Measurements from ENCODE around the gene SMG6.
"Not testable (repeated sequence)": the region's sequence is repeated elsewhere in the genome, so short reads cannot be mapped to it uniquely, and the experiment has no call there.

Gene SMG6

DNA sequence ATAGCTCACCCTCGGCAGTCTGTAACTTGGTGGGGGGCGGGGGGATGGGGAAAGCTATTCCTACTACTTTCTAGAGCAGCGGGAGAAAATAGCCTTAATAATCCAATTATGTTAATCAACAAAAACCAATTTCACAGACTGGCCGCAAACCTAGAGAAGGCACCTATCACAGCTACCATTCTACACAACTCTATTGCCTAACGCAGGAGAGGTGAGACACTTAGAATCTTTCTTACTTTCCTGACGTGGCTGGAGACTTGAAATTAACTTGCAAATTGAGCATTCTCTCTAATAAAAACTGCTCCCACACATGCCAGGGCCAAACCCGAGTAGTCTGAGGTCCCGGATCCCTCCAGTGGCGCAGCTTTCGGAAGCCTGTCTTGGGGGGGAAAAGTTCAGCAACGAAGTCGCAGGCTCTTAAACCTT is 794 bp downstream of the SMG6 start:
- DNase-seq: no peak

GRCh38 chr17:2299756-2300155 is 3.8 kb downstream of the SMG6 start:
- DNase-seq: no peak

DNA sequence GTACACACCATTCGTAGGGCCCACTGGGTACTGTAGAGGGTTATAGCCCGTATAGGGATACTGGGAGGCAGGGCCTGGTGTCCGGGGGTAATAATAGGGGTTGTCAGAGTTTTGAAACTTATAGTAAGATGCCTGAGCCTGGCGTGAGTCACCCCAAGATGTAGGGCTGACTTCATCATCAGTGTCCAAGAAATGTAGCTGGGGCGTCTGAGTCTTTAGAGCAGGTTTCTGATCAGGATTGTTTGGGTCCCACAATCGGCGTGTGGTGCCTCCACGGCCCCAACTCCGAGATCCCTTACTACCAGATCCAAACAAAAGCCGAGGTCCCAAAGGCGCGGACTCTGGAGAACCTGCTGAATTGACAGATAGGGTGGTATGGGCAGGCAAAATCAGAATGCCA is 4.4 kb downstream of the SMG6 start:
- DNase-seq: no peak

DNA sequence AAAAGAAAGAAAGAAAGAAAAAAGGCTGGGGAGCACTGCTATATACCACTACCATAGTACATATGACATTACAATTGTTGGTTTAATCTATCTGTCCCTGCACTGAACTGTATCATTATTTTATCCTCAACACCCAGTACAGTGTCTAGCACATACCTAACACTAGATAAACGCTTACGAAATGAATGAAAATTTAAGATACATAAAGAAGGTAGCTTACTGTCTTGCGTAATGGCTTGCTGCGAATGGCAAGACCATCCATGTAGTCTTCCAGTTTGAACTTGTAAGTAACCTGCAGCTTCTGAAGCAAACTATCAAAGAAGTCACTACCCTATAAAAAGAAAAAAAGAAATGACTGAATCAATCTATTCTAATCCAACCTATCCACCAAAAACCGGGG is 6.6 kb downstream of the SMG6 start:
- no peak for DNase-seq

- DNase-seq: no peak
Measured at GRCh38 chr17:2295575-2295974, 8.0 kb downstream of the SMG6 start.

GRCh38 chr17:2292100-2292499 is 11.5 kb downstream of the SMG6 start:
- no peak for DNase-seq

- DNase-seq: no peak
Measured at GRCh38 chr17:2289878-2290478, 13.6 kb downstream of the SMG6 start.

DNA sequence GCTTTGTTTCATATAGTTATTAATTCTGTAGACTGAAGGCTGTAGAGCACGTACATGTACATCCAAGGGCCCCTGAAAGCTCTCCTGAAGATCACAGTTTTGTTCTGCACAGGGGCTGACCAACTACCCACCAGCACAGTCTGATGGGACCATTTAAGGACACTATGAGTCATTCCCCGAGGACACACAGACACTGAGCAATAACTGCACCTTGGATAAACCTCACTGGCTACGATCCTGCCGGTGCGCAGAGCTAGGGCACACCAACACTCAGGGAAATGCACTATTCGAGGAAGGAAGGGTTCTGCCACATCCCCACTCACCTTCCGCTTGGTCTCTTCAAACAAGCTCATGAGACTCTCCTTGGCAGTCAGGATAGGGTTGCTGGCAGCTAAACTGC is 20.3 kb downstream of the SMG6 start:
- no peak for DNase-seq

DNA sequence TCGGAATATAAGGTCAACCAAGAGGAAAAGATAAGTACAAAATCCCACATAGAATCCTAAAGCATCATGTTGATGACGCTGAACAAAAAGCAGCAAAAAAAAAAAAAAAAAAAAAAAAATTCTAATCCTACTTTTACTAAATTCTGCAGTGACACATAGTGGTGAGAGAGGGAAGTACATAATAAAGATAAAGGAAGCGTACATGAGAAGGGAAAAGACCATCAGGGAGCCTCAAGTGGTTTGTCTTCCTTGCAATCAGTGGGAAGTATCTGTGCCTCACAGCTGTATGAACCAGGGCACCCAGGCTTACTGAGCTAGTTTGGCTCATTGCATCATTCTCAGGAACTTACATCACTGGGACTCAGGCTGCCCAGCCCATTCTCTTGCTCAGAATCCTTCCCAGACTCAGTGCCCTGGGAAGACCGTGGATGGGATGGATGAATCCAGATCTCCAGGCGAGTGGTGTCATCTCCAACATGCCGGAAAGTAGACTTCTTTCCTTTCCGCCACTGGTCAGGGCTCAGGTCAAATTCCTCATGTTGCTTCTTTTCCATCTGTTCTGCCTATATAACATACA is 21.2 kb downstream of the SMG6 start:
- peak in 1 of 2 donors; percentile 75 for DNase-seq

DNA sequence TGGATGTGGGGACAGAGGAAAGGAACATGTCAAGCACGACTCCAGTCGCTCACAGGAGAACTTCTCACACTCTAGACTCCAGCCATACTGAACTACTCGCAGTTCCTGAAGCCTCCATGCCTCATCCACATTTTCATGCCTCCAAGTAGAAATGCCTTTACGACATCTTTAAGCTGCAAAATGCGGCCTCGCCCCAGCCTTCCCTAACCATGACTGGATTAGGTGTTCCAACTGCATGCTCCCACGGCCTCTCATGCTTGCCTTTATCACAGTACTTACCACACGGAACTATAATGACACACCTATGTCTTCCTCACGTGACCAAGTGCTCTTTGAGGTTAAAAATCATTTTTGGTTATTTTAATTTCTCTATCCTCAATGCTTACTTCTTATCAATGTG is 23.9 kb downstream of the SMG6 start:
- DNase-seq: no peak

GRCh38 chr17:2277429-2278170 is 26.0 kb downstream of the SMG6 start:
- no peak for DNase-seq

- no peak for DNase-seq
Measured at GRCh38 chr17:2275722-2276121, 27.9 kb downstream of the SMG6 start.

GRCh38 chr17:2274414-2274813 is 29.2 kb downstream of the SMG6 start:
- DNase-seq: no peak

DNA sequence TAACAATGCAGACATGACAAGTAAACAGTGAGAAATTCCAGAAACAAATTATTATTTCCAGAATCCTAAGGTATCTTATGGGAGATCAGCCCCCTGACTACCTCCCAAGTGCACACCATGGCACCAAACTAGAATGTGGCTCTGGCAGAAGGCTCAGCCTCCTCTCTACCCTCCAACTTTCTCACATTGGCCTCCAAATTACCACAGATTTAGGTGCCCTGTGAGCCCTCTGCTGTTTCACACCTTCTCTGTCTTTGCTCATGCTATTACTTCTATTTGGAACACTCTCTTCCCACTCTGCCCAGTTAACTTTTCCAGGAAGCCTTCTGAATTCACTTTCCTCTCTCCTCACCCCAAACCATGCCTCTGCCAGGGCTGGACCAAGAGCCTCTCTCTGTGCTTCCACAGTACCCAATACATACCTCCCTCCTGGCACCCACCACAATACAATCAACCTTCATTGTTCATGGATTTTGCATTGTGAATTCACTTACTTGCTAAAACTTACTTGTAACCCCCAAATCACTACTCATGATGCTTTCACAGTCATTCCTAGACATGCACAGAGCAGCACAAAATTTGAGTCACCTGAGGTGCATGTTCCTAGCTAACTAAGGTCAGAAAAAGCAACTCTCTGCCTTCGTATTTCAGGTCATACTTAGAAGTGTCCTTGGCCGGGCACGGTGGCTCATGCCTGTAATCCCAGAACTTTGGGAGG is 31.4 kb downstream of the SMG6 start:
- DNase-seq: no peak

- DNase-seq: no peak
Measured at GRCh38 chr17:2267354-2267753, 36.2 kb downstream of the SMG6 start.

GRCh38 chr17:2266865-2267228 is 36.7 kb downstream of the SMG6 start:
- peak in 1 of 2 donors; percentile 36 for DNase-seq

GRCh38 chr17:2266045-2266864 is 37.3 kb downstream of the SMG6 start:
- peak; percentile 82 to 89 for DNase-seq

- DNase-seq: not testable (repeated sequence)
Measured at GRCh38 chr17:2265166-2265565, 38.4 kb downstream of the SMG6 start.

DNA sequence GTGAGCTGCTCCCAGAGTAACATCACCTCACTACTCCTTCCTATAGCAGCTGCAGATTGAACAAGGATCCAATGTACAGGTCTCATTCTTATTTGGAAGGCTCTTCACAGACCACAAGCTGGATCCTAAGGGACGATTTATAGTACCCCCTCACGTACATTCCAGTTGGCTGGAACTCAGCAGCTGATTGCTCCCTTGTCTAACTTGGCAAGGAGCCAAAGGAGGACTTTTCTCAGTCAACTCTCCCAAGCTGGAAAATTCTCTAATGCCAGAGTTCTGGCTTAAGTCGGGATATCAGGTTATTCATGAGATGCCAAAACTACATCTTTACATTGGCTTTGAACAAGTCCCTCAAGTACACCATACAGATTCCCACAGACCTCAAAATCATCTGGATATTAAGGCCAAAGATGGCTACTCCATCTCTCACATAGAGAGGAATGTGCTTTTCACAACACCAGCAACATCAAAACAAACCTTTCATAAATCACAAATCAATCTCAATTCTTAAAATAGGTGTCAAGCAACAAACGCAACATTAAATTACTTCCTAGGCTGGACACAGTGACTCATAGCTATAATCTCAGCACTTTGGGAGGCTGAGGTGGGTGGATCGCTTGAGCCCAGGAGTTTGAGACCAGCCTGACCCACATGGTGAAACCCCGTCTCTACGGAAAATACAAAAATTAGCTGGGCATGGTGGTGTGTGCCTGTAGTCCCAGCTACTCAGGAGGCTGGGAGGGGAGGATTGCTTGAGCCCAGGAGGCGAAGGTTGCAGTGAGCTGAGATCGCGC is 39.3 kb downstream of the SMG6 start:
- DNase-seq: no peak

- DNase-seq: peak in 1 of 2 donors; percentile 22
Measured at GRCh38 chr17:2263183-2264066, 40.2 kb downstream of the SMG6 start.

DNA sequence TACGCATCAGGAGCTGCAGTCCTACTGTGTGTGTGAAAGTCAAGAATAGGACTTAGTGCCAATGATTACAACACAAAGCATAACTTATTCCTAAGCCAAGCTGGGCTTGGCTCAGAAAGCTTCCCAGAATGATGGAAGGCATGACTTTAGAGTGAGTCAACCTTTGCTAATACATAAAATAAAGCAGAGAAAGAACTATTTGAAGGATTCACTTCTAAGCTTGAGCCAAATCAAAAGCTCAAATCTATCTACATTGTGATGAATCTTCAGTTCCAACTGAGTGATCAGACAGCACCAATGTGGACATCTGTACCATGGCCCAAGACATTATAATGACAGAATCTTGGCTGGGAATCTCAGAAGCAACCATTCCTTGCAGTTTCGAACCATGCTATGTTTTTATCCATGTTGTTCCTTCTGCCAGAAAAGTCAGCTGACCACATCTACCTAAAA is 41.4 kb downstream of the SMG6 start:
- DNase-seq: no peak

All from CD4-positive, alpha-beta T cell treated with Interferon alpha-2 for 1 hour (primary cell).